GM18526 (cell line): ENCODE data around the gene IPCEF1.

Experiments
- POLR2A ChIP-seq: IDR thresholded peaks from 3 replicates; pipeline ENCODE4 v1.6.1; 2011; ENCODE audit not compliant: insufficient read length; ENCODE audit errors: extremely low read depth

The IPCEF1 gene

DNA sequence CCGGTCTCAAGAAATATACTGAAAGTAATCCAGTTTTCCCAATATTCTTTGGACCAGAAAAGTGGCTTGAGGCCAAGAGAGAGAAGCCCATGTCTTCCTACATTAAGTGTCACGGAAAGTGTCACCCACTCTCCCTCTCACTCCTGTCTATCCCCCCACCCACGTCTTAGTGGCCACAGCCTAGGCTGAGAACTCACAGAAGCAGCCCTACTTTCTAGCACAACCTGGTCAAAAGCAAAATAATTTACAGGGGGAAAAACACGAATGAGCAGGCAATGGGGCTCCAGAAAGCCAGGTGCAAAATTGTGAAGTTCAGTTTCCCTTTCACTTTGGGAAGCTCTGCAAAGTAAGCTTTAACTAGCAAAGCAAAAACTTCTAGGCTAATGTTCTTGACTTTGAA is 199.5 kb downstream of the IPCEF1 start:
- no peak for TF ChIP-seq POLR2A

DNA sequence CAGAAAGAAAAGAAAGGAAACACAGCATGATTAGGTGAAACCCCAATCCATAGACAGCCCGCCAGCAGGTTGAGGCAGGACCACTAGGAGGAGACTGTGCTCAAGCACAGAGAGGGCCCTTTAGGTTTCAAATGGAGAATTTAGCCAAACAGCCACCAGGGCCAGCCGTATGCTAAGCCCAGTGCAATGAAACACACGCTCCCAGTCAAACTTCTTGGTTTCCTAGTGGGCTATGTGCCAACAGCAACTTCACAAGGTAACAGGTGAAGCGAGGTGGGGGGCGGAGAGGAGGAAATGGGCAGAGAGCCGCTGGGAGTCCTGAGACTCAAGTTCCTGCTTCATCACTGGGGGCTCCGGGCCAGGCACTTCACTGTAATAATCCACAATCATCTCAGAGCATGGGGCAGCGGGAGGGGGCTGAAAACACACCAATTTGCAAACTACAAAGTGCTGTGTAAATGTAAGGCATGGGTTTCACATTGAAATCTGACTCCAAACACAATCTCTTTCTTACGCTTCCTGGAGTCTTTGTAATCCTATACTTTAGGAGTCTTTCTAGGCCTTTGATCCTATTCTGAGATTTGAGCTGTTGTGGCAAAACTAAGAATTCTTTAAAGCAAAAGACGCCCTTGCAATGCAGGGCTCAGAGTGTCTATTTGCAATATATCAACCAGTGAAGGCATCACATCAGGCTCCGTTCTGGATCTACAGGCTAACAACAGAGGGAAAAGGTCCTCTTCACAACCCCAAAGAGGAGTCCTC is 200.3 kb downstream of the IPCEF1 start:
- no peak for TF ChIP-seq POLR2A

DNA sequence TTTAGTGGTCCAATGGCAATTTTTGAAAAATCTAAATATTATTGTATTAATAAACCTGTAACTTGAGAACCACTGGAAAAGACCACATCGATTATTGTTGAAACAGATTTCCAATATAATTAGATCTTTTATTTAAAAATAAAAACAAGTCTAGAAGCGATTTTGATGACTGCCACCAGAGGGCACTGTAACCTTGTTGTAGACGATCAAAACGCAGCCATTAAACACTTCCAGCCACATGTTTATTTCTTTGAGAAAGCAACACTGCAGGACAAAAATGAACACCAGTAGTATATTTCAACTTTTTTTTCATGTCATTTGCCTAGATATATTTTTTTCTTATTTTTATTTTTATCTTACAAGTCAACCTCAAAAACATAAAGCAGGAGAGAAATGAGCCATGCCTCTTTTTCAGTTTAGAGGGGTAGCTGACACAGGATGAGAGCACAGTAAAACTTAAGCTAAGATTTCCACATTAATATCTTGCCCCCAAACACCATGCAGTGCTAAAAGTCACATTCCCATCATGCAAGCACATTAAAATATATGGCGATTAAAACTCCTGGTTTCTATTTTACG is 202.1 kb downstream of the IPCEF1 start:
- TF ChIP-seq POLR2A: no peak

DNA sequence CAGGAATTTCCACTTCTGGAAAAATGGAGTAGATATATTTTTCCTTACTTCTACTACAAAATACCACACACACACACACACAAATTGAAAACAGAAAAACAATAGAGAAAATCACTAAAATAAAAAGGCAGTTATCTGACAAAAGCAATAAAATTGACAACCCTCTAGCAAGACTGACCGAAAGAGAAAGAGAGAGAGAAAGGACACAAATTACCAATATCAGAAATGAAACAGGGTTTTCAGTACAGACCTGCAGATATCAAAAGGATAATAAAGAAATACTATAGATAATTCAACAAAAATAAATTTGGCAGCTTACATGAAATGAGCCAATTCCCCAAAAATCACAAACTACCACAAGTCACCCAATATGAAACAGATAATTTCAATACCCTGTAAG is 212.8 kb downstream of the IPCEF1 start:
- TF ChIP-seq POLR2A: no peak

DNA sequence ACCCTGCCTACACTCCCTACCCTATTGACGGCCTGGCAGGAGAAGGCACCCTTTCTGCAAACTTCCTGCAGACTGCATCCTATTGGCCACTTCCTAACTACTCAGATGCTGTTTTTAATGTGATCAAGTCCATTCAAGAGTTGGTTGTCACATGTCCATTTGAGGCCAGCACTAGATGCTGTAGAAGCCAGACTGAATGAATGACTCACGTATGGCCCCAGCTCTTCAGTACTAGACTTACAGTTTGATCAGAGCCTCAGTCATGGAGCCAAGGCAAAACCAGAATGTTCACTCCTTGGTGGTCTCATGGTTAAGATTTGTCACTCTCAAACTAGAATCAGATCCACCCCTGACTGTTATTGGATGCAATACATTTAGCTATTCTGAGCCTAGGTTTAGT is 215.9 kb downstream of the IPCEF1 start:
- TF ChIP-seq POLR2A: no peak

DNA sequence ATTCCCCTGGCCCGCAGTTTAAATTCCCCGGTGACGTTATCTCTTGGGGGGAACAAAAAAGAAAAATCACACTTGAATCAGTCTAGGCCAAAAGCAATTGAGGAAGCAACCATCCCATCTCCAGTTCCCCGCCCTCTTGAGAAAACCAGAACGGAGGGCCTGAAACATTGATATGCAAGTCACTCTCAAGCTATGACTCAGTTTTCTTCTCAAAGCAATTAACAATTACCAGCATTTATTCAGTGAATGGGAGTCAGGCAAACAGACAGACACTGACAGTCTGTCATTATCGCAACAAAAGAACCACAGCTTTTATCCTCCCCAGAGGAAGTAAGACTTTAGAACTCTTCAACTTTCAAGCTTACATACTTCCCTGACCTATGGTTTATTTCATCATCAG is 216.7 kb downstream of the IPCEF1 start:
- no peak for TF ChIP-seq POLR2A

DNA sequence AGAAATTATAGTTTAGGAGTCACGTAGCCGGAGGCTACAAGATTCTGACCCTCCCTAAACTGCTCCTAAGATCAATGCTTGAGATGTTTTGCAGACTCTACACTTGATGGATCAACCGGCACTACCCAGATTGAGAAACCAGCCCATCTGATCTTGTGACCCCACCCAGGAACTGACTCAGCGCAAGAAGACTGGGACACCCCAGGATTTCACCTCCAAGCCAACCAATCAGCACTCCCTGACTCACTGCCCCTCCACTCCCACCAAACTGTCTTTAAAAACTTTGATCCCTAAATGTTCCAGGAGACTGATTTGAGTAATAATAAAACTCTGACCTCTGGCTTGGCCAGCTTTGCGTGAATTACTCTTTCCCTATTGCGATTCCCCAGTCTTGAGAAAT is 217.8 kb downstream of the IPCEF1 start:
- TF ChIP-seq POLR2A: no peak

DNA sequence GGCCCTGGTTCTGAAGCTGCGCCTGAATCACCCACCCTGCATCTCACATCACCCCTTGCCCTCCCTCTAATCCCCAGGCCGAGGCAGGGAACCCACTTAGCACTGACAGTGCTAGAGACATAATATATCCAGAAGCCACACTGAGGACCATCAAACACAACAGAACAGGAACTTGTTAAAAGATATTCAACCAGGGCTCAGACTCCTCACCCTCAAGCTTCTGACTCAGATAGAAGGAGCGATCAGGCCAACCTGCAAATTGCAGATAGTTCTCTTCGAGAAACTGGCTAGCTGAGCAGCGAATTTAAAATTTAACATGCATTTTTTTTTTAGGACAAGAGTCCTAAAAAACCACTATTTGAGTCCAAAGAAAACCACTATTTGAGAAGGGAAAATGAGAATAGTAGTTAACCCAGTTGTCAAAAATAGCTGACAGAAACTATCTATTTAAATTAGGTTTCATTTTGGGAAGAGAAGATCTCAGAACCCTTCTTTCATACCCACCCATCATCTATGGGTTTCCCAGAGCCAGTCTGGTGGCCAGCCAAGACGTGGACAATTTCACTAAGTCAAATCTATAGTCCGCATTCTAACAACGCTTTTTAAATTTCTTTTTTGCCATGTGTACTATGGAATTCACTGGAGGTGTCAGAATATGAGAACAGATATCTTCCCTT is 222.0 kb downstream of the IPCEF1 start:
- no peak for TF ChIP-seq POLR2A

DNA sequence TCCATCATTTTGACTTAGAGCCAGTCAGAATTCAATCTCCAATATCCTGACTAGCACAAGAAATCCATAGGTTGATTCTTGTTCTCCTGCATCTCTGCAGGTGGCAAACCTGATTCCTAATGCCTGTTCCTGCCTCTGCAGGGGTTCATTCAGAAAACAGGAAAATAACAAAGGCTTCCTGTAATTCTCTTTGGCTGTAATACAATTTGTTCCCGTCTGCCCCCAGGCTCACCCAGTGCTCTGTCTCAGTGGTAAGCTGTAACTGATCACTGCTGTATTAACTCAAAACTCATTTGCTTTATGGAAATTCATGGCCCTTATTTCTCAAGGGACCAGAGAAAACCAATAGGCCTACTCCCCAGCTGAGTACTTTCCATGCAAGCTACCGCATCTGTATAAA is 228.9 kb downstream of the IPCEF1 start:
- TF ChIP-seq POLR2A: no peak

DNA sequence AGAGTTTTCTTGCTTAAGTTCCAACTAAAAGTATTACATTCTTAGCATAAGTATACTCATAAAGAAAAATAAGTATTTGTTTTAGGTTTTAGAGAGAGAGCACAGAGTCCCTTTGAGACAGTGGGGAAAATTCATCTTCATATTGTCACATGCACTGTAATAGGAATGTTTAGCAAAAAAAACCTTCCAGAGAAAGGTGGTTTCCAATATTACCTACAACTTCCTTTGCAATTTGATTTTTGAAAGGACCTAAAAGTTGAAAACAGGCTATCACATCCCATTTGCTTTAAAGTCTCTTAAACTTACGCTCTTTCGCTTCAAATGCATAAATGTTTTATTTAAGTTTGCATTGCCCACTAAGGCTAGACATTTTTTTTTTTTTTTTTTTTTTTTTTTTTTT is 231.2 kb downstream of the IPCEF1 start:
- no peak for TF ChIP-seq POLR2A

DNA sequence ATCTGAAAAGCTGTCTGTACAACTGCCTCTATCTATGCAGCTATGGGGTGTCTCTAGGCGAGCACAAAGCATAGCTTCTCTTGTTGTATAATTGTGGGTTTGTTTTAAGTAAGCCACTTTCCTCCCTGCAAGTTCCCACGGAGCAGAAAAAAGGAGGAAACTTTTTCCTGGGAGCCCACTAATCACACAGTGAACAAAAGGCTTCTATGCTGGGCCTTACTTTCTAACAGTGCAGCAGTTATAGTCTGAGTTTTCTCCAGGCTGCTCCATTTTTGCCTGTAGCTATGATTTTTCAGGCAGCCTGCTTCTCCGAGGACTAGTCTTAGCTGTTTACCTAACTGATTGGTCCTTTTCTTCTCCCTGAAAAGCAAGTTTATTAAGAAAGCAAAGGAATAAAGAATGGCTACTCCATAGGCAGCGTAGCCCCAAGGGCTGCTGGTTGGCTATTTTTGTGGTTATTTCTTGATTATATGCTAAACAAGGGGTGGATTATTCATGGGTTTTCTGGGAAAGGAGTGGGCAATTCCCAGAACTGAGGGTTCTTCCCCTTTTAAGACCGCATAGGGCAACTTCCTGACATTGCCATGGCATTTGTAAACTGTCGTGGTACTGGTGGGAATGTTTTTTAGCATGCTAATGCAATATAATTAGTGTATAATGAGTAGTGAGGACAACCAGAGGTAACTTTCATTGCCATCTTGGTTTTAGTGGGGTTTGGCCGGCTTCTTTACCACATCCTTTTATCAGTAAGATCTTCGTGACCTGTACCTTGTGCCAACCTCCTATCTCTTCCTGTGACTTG is 233.2 kb downstream of the IPCEF1 start:
- TF ChIP-seq POLR2A: no peak

DNA sequence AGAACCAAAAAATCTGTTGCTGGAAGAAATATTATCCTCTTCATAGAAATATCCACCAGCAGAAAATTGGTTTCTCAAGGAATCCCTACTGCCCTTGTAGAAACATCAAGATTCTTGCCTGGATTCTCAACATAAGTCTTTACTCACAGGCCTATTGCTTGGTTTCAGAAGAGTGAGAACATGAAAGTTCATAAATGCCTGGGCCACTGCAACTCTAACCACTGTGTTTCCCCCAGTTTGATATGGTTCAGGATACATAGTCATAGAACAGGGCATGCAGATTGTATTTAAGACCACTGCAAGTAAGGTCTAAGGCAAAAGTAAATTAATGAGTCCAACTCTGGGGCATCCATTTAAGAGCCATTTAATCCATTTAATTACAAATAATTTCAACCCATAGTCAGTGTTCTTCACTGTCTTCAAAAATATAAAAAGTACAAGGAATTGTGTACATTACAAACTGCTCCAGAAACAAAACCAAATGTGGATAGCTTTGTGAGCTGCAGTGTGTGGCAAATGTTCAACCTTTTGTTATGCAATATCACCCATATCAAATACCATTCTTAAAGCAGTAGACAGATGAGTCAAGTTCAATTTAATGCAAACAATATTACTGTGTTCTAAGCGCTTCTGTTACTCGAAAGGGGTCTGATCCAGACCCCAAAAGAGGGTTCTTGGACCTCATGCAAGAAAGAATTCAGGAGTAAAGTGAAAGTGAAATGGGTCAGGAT is 234.2 kb downstream of the IPCEF1 start:
- TF ChIP-seq POLR2A: no peak

DNA sequence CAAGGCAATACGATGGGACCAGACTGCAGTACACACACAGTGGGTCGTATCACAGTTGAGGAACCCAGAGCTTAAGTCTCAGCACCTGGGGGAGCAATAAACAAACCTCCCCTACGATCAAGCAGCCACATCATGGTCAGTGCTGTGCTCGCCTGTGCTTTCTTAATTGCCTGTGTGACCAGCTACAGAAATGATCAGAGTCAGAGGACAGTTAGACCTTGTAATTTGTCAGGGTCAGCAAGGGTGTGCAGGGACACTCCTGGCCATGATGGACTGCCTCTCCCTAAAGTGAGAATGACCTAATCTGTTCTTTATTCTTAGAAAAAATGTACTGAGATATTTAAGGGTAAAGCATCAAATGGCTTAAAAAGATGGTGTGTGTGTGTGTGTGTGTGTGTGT is 239.1 kb downstream of the IPCEF1 start:
- no peak for TF ChIP-seq POLR2A

DNA sequence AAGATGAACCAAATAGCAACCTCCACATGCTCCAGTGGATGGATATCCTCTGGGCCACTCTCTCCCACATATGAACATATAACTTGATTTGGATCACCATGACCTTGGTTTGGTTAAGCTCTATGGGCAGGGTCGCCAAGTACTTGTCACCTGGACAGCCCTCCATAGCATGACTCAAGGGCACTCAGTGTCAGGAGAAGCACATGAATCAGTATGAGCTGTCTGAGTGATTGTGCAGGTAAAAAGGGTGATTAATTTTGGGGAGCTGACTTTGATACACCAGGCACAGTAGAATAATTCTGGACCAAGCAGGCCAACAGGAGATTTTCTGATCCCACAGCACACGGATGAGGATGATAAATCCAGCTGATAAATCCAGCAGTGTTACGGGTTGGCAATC is 243.2 kb downstream of the IPCEF1 start:
- TF ChIP-seq POLR2A: no peak
